Lower leg skin (tissue), 4 donors: ENCODE results near the gene MUC12. TPM values are rescaled to one million over a fixed set of nuclear protein-coding genes. Genes with fewer than 3 reads are reported as not detected.

ENCODE experiments used
- DNase-seq, 2 donors: peaks; one replicate each; pipeline ENCODE4 v3.0.0-alpha.2; 2019; ENCODE audit warnings: low spot score in 2 of 2
- H3K4me3 ChIP-seq: fragments of 200-600 bp; sonication (generic); 2 replicates; pipeline ENCODE4 v1.5.1; 2017; ENCODE audit warnings: mild to moderate bottlenecking, low read depth; ENCODE audit not compliant: poor library complexity, severe bottlenecking
- POLR2A ChIP-seq, 2 donors: fragments of 450-650 bp; IDR thresholded peaks; one replicate each; pipeline ENCODE4 v1.6.1; 2016 to 2017; ENCODE audit warnings: antibody characterized with exemption in 2 of 2, mild to moderate bottlenecking in 1 of 2, moderate library complexity in 1 of 2
- WGBS, 2 donors: methylation state at CpG; one replicate each; pipeline ENCODE4 v1.1.5; 2018; 5-methylcytosine and 5-hydroxymethylcytosine counted together
- intact Hi-C: fragments of 100-400 bp; cut with DNase I; formaldehyde crosslinking; loops from one replicate; pipeline ENCODE4 v1.15.0; 2023; ENCODE audit warnings: low total_unique reads
- total RNA-seq, 4 donors: library from RNA; depleted of rRNA; stranded (reverse); fragments of >200 nt; gene quantifications; one replicate each; pipeline ENCODE4 v1.1.0, GENCODE V29; 2016
- TF ChIP-seq, protein P1 (sequence below), 3 donors: fragments of 450-650 bp; IDR thresholded peaks; one replicate each; pipeline ENCODE4 v1.5.1; 2016; ENCODE audit warnings: antibody characterized with exemption in 3 of 3, mild to moderate bottlenecking in 3 of 3, moderate library complexity in 2 of 3

MUC12 gene
- total RNA-seq, 4 donors from 2014 or later, result not detected

DNA sequence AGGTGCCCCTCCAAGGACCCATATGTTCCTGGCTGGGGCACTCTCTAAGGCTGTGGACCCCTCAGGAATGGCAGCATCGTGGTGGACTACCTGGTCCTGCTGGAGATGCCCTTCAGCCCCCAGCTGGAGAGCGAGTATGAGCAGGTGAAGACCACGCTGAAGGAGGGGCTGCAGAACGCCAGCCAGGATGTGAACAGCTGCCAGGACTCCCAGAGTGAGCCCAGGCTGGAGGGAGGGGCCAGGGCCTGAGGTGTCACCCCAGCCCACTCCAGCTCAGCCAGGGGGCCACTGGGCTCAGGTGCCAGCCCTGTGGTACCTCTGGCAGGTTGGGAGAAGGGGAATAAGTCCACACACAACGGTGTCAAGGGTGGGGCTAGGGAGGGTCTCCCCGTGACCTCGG lies 4.7 kb upstream of the MUC12 start:
- 31 to 40% methylated on average over 7 of the region's 7 CpGs for WGBS, 2 donors
- H3K4me3 ChIP-seq, result no peak overlapping the region
- no peak for DNase-seq
- intact Hi-C loops, result no loop called here
- TF ChIP-seq, protein P1, sequence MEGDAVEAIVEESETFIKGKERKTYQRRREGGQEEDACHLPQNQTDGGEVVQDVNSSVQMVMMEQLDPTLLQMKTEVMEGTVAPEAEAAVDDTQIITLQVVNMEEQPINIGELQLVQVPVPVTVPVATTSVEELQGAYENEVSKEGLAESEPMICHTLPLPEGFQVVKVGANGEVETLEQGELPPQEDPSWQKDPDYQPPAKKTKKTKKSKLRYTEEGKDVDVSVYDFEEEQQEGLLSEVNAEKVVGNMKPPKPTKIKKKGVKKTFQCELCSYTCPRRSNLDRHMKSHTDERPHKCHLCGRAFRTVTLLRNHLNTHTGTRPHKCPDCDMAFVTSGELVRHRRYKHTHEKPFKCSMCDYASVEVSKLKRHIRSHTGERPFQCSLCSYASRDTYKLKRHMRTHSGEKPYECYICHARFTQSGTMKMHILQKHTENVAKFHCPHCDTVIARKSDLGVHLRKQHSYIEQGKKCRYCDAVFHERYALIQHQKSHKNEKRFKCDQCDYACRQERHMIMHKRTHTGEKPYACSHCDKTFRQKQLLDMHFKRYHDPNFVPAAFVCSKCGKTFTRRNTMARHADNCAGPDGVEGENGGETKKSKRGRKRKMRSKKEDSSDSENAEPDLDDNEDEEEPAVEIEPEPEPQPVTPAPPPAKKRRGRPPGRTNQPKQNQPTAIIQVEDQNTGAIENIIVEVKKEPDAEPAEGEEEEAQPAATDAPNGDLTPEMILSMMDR (IDR thresholded peaks at IDR 0.05), result no peak
- TF ChIP-seq POLR2A (IDR thresholded peaks at IDR 0.05), result no peak

DNA sequence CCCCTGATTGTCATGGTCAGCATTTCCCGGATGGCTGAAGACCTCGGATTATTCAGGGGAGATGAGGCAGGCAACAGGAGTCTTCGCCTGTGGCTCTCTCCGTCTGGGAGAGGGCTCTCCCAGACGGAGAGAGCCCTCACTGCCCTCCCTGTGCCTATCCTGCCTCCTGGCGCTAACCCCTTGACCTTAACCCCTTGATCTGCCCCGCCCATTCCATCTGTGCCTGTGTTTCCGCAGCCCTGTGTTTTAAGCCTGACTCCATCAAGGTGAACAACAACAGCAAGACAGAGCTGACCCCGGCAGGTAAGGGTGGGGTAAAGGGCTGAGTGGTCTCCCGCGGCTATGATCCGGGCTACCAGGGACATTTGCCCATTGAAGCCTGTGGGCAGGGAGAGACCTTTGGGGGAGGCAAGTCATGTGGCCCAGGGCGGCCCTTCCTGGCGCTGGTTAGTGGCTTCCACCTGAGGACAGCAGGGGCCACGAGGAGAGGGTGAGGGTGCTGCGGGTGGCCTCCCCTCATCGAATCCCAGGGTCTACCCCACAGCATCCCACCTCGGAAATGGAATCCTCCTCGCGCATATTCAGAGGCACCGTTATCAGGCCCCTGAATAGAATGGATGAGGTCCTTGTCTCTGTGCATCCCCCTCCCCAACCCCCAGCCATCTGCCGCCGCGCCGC lies 4.2 kb upstream of the MUC12 start:
- no peak for TF ChIP-seq POLR2A (IDR thresholded peaks at IDR 0.05)
- TF ChIP-seq, protein P1 (IDR thresholded peaks at IDR 0.05), result no peak
- WGBS, 2 donors, result 19 to 22% methylated on average over 24 to 25 of the region's 25 CpGs
- no peak for DNase-seq
- no peak overlapping the region for H3K4me3 ChIP-seq
- intact Hi-C loops, result no loop called here

DNA sequence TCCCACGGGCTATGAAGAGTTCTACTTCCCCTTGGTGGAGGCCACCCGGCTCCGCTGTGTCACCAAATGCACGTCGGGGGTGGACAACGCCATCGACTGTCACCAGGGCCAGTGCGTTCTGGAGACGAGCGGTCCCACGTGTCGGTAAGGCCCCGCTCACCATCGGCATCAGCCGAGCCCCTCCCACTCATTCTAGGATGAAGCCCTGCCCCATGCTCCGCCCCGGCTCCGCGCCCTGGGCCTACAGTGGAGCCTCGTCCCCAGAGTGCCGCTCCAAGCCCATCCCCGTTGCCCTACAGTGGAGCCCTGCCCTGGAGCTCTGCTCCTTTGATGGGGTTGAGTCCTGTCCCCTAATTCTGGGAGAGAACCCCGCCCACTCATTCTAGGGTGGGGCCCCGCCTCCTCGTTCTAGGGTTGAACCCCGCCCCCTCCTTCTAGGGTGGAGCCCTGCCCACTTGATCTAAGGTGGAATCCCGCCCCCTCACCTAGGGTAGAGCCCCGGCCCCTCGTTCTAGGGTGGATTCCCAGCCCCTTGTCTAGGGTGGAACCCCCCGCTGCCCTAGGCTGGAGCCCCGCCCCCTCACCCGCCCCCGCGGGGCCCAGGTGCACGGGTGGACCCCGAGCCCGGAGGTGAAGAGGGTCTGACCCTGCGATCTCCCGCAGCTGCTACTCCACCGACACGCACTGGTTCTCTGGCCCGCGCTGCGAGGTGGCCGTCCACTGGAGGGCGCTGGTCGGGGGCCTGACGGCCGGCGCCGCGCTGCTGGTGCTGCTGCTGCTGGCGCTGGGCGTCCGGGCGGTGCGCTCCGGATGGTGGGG lies 3.4 kb upstream of the MUC12 start:
- intact Hi-C loops, result no loop called here
- DNase-seq, result peak in 1 of 2 donors; percentile 93
- no peak overlapping the region for H3K4me3 ChIP-seq
- TF ChIP-seq, protein P1 (IDR thresholded peaks at IDR 0.05), result no peak
- TF ChIP-seq POLR2A (IDR thresholded peaks at IDR 0.05), result no peak
- WGBS, 2 donors, result 5 to 8% methylated on average over 53 to 56 of the region's 58 CpGs

DNA sequence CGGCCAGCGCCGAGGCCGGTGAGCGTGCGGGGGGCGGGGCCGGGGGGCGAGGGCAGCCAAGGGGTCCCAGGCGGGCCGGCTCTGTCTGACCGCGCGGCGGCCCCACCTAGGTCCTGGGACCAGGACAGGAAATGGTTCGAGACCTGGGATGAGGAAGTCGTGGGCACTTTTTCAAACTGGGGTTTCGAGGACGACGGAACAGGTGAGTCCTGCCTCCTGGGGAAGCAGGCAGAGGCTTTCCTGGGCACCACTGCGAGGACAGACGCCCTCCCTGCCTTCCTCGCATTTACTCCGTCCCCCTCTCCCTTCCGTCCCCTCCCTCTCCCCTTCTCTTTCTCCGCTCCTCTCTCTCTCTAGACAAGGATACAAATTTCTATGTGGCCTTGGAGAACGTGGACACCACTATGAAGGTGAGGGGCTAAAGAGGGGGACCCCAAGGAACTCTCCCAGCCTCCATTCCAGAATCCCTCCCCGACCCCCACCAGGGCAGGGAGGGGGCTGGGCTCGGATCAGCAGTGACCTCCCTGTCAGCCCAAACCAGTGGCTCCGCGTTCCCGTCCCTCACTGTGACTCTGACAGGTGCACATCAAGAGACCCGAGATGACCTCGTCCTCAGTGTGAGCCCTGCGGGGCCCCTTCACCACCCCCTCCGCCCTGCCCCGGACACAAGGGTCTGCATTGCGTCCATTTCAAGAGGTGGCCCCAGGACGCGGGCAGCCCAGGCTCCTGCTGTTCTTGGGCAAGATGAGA lies 2.6 kb upstream of the MUC12 start:
- H3K4me3 ChIP-seq, result no peak overlapping the region
- no peak for TF ChIP-seq POLR2A (IDR thresholded peaks at IDR 0.05)
- TF ChIP-seq, protein P1 (IDR thresholded peaks at IDR 0.05), result no peak
- DNase-seq, result peak in 1 of 2 donors; percentile 87
- 14% methylated on average over 31 to 39 of the region's 40 CpGs for WGBS, 2 donors
- intact Hi-C loops, result no loop called here

DNA sequence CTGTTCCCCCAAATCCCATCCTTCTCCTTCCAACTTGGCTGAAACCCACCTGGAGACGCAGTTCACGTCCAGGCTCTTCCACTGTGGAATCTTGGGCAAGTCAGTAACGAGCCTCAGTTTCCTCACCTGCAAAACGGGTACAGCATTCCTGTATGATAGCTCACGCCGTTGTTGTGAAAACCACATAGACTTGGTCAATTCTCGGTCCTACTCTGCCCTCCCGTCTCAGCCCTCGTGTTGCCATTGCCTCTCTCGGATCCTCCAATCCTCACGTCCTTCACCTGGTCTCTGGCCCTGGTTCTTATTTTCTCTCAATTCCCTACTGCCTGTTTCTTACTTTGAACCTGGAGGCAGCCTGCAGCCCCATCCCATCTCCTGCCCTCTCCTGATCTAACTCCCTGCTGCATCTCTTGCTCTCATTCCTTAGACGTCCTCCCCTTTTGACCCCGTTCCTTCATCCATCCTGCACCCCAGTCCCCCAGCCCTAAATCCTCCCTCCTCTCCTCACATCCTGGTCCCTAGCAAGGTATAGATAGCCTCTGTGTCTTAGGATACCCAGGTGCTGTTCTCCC lies 2.0 kb upstream of the MUC12 start:
- intact Hi-C loops, result no loop called here
- no peak overlapping the region for H3K4me3 ChIP-seq
- TF ChIP-seq, protein P1 (IDR thresholded peaks at IDR 0.05), result no peak
- TF ChIP-seq POLR2A (IDR thresholded peaks at IDR 0.05), result no peak
- DNase-seq, result no peak
- 44% methylated on average over 13 of the region's 13 CpGs for WGBS, 2 donors
